GM23338 (cell line): ENCODE results near the gene GADD45B. TPM values are rescaled to one million over a fixed set of nuclear protein-coding genes. Genes with fewer than 3 reads are reported as not detected.

Source experiments
- ATAC-seq: fragments of 200-7000 bp; cut with Tn5 transposase; 3 replicates; pipeline ENCODE4 v1.9.1; 2020
- DNase-seq: peaks from one replicate; pipeline ENCODE4 v3.0.0-alpha.2; 2015; ENCODE audit warnings: low spot score
- H2AFZ ChIP-seq: fragments of 200-600 bp; sonication (generic); 2 replicates; pipeline ENCODE4 v1.8.0; 2016; ENCODE audit warnings: antibody characterized with exemption, mild to moderate bottlenecking, moderate library complexity
- H3F3A ChIP-seq: fragments of 200-600 bp; sonication (generic); replicated peaks from 2 replicates; pipeline ENCODE4 v1.8.0; 2017; ENCODE audit warnings: antibody characterized with exemption, mixed run types, low read depth
- H3K27ac ChIP-seq: fragments of 200-600 bp; sonication (generic); 2 replicates; pipeline ENCODE4 v1.6.1; 2016; ENCODE audit warnings: low read depth
- H3K27me3 ChIP-seq: fragments of 200-600 bp; sonication (generic); 2 replicates; pipeline ENCODE4 v1.8.0; 2016; ENCODE audit warnings: mild to moderate bottlenecking, mixed run types, moderate library complexity; ENCODE audit not compliant: insufficient read depth
- H3K36me3 ChIP-seq: fragments of 200-600 bp; sonication (generic); 2 replicates; pipeline ENCODE4 v1.8.0; 2016; ENCODE audit warnings: mild to moderate bottlenecking; ENCODE audit not compliant: insufficient read depth
- H3K4me1 ChIP-seq: fragments of 200-600 bp; sonication (generic); 2 replicates; pipeline ENCODE4 v1.8.0; 2016; ENCODE audit warnings: mild to moderate bottlenecking, moderate library complexity; ENCODE audit not compliant: insufficient read depth
- H3K4me2 ChIP-seq: fragments of 200-600 bp; sonication (generic); 2 replicates; pipeline ENCODE4 v1.7.1; 2017; ENCODE audit warnings: mixed run types
- H3K4me3 ChIP-seq: fragments of 200-600 bp; sonication (generic); 2 replicates; pipeline ENCODE4 v1.6.1; 2016; ENCODE audit warnings: mixed run types
- H3K79me2 ChIP-seq: fragments of 200-600 bp; sonication (generic); replicated peaks from 2 replicates; pipeline ENCODE4 v1.8.0; 2017; ENCODE audit warnings: mild to moderate bottlenecking; ENCODE audit not compliant: insufficient read depth
- H3K9me2 ChIP-seq: fragments of 200-600 bp; sonication (generic); 2 replicates; pipeline ENCODE4 v1.8.0; 2017; ENCODE audit not compliant: insufficient read depth
- H4K20me1 ChIP-seq: fragments of 200-600 bp; sonication (generic); replicated peaks from 2 replicates; pipeline ENCODE4 v1.8.0; 2017; ENCODE audit warnings: mild to moderate bottlenecking; ENCODE audit not compliant: insufficient read depth
- H3K27ac Mint-ChIP-seq: 2 replicates; pipeline ENCODE4 v1.8.0; 2020; ENCODE audit warnings: inconsistent platforms, mild to moderate bottlenecking, moderate library complexity, mixed read lengths
- H3K27me3 Mint-ChIP-seq: 3 replicates; pipeline ENCODE4 v1.8.0; 2022; ENCODE audit warnings: low read depth, mild to moderate bottlenecking, moderate library complexity, mixed read lengths, inconsistent platforms; ENCODE audit not compliant: insufficient read depth, poor library complexity
- H3K36me3 Mint-ChIP-seq: 3 replicates; pipeline ENCODE4 v1.8.0; 2021; ENCODE audit warnings: low read depth, mild to moderate bottlenecking, inconsistent platforms, moderate library complexity, mixed read lengths
- H3K4me1 Mint-ChIP-seq: 3 replicates; pipeline ENCODE4 v1.8.0; 2020; ENCODE audit warnings: mild to moderate bottlenecking, inconsistent platforms, mixed read lengths
- H3K4me3 Mint-ChIP-seq: 3 replicates; pipeline ENCODE4 v1.8.0; 2021; ENCODE audit warnings: moderate library complexity, mild to moderate bottlenecking, inconsistent platforms, mixed read lengths
- H3K9me3 Mint-ChIP-seq: 3 replicates; pipeline ENCODE4 v1.8.0; 2020; ENCODE audit warnings: moderate library complexity, mild to moderate bottlenecking, inconsistent platforms, mixed read lengths
- CREB1 ChIP-seq: fragments of 250-450 bp; sonication (Bioruptor Pico); IDR thresholded peaks from 2 replicates; pipeline ENCODE4 v1.5.0; 2020; ENCODE audit warnings: low read depth, mild to moderate bottlenecking, moderate library complexity
- EZH2 ChIP-seq: fragments of 200-600 bp; sonication (generic); IDR thresholded peaks from one replicate; pipeline ENCODE4 v1.8.0; 2017; ENCODE audit warnings: antibody characterized with exemption, mild to moderate bottlenecking, low read depth; ENCODE audit not compliant: unreplicated experiment
- EZH2phosphoT487 ChIP-seq: fragments of 200-600 bp; sonication (generic); IDR thresholded peaks from one replicate; pipeline ENCODE4 v1.8.1; 2018; ENCODE audit warnings: antibody characterized with exemption; ENCODE audit not compliant: unreplicated experiment
- JUNB ChIP-seq: IDR thresholded peaks from one replicate; pipeline ENCODE4 v1.6.1; 2016; ENCODE audit warnings: antibody characterized with exemption; ENCODE audit not compliant: unreplicated experiment
- NANOG ChIP-seq: IDR thresholded peaks from 2 replicates; pipeline ENCODE4 v1.6.1; 2016; ENCODE audit warnings: antibody characterized with exemption, borderline replicate concordance
- STAT1 ChIP-seq: IDR thresholded peaks from one replicate; pipeline ENCODE4 v1.6.1; 2016; ENCODE audit warnings: antibody characterized with exemption; ENCODE audit not compliant: unreplicated experiment
- ZNF114 ChIP-seq: fragments of 250-450 bp; sonication (Bioruptor Pico); IDR thresholded peaks from 2 replicates; pipeline ENCODE4 v1.5.0; 2020; ENCODE audit warnings: mild to moderate bottlenecking, moderate library complexity
- polyA plus RNA-seq: library from polyadenylated mRNA; unstranded; fragments of >200 nt; fragmentation: Nextera tagmentation; extraction: Ambion mirVana; gene quantifications from 2 replicates; pipeline ENCODE4 v1.2.1, GENCODE V29; 2016
- total RNA-seq: library from RNA; depleted of rRNA; stranded (reverse); fragments of >200 nt; shearing (Covaris generic); gene quantifications from 2 replicates; pipeline ENCODE4 v1.2.3, GENCODE V29; 2014
- TF ChIP-seq, protein P1 (sequence below), 2 experiments: fragments of 200-600 bp in 1 of 2; sonication (generic) in 1 of 2; conservative IDR thresholded peaks; 2 replicates each; pipeline versions ENCODE4 v1.5.1 to v1.6.1; 2016 to 2017; ENCODE audit warnings: antibody characterized with exemption in 2 of 2, low read depth in 2 of 2, mild to moderate bottlenecking in 2 of 2, moderate library complexity in 1 of 2
- TF ChIP-seq, protein P2 (sequence below): IDR thresholded peaks from 2 replicates; pipeline ENCODE4 v1.6.1; 2016; ENCODE audit warnings: antibody characterized with exemption
- TF ChIP-seq, protein P3 (sequence below): IDR thresholded peaks from one replicate; pipeline ENCODE4 v1.6.1; 2018; ENCODE audit warnings: antibody characterized with exemption; ENCODE audit not compliant: unreplicated experiment

The GADD45B gene
- total and polyA plus RNA-seq, 2 experiments from 2014 or later: 12.3 to 16.6 TPM

DNA sequence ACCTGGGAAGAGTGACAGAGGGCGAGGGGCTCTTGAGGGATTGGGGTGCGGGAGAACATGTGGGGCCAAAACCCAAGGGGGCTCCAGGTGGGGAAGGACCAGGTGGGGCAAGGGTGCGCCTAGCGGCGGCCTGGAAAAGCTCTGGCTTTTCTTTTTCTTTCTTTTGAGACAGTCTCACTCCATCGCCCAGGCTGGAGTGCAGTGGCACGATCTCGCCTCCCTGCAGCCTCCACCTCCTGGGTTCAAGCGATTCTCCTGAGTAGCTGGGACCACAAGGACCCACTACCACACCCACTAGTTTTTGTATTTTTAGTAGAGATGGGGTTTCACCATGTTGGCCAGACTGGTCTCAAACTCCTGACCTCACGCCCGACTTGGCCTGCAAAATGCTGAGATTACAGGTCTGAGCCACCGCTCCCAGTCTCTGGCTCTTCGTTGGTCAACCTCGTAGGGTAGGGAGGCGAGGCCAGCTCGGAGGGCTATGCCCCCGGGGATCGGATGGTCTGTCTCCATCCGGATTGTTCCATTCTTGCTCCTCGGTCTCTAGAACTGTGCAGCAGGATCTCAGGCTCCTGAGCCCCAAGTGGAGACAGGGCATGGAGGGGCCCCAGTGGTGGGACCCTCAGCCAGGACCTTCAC is 3.7 kb downstream of the GADD45B start:
- Histone ChIP-seq H3K4me1 (peaks cover 10% of the 10 kb centered on the region; the same call in 1 of the 2 replicates), H3F3A (0 out of 2 replicates have a peak, but pooled peaks cover 15% of the 10 kb centered on the region), H3K27me3 (peaks cover 49% of the 10 kb centered on the region), H4K20me1 (peaks cover 8% of the 10 kb centered on the region), H3K36me3 (no peaks in the 10 kb centered on the region), H3K9me2 (no peaks in the 10 kb centered on the region), H2AFZ (peak overlapping the region; percentile 86), H3K4me3 (peak overlapping the region; percentile 99), H3K27ac (no peak overlapping the region), H3K79me2 (peaks cover 8% of the 10 kb centered on the region; the same call in 1 of the 2 replicates), H3K4me2 (peak overlapping the region; percentile 99)
- Mint-ChIP-seq H3K27ac (no peak overlapping the region), H3K4me1 (peaks cover 20% of the 10 kb centered on the region), H3K36me3 (peaks cover 12% of the 10 kb centered on the region), H3K9me3 (peaks cover 29% of the 10 kb centered on the region), H3K4me3 (peak overlapping the region; percentile 74), H3K27me3 (peaks cover 55% of the 10 kb centered on the region)
- TF ChIP-seq, protein P1, sequence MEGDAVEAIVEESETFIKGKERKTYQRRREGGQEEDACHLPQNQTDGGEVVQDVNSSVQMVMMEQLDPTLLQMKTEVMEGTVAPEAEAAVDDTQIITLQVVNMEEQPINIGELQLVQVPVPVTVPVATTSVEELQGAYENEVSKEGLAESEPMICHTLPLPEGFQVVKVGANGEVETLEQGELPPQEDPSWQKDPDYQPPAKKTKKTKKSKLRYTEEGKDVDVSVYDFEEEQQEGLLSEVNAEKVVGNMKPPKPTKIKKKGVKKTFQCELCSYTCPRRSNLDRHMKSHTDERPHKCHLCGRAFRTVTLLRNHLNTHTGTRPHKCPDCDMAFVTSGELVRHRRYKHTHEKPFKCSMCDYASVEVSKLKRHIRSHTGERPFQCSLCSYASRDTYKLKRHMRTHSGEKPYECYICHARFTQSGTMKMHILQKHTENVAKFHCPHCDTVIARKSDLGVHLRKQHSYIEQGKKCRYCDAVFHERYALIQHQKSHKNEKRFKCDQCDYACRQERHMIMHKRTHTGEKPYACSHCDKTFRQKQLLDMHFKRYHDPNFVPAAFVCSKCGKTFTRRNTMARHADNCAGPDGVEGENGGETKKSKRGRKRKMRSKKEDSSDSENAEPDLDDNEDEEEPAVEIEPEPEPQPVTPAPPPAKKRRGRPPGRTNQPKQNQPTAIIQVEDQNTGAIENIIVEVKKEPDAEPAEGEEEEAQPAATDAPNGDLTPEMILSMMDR (conservative IDR thresholded peaks at IDR 0.05; ENCODE audit: low read depth in 2 of 2): peak in 1 of 2 experiments; percentile 43; a peak in 3 of 4 replicates
- TF ChIP-seq CREB1 (CRISPR knock-in tag): no peak
- DNase-seq (no peak), ATAC-seq (peak; percentile 1; the same call in 2 of the 3 replicates)

DNA sequence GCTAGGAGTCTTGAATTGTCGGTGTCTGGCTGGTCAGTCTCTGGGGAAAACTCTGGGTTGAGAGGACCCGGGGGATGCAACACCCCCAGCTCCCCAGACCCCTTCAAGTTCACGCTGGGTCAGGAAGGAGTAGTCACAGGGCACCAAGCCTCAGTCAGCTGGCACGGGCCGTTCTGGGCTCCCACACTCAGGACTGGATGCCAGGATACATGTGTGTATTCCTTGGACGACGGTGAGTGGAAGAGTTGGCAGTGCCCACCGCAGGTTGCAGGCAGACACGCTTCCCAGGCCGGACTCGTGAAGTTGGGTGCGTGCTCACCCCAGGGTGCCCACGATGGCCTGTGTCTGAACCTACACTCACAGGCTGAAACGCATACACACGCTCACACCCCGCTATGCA is 5.5 kb downstream of the GADD45B start:
- H3K4me2 ChIP-seq: no peak overlapping the region
- peaks cover 40% of the 10 kb centered on the region for H3K27me3 ChIP-seq
- no peak overlapping the region for H2AFZ ChIP-seq
- peaks cover 42% of the 10 kb centered on the region for H3K27me3 Mint-ChIP-seq
- H3K4me3 Mint-ChIP-seq: no peak overlapping the region
- 0 out of 2 replicates have a peak, but pooled peaks cover 10% of the 10 kb centered on the region for H3F3A ChIP-seq
- no peak overlapping the region for H3K27ac ChIP-seq
- no peak overlapping the region for H3K27ac Mint-ChIP-seq
- peaks cover 12% of the 10 kb centered on the region; the same call in 2 of the 3 replicates for H3K36me3 Mint-ChIP-seq
- ATAC-seq (no peak), DNase-seq (no peak)
- peaks cover 8% of the 10 kb centered on the region; the same call in 1 of the 2 replicates for H3K79me2 ChIP-seq
- H3K4me1 Mint-ChIP-seq: peaks cover 20% of the 10 kb centered on the region
- no peaks in the 10 kb centered on the region for H3K36me3 ChIP-seq
- peaks cover 10% of the 10 kb centered on the region; the same call in 1 of the 2 replicates for H3K4me1 ChIP-seq
- H3K9me2 ChIP-seq: no peaks in the 10 kb centered on the region
- H4K20me1 ChIP-seq: peaks cover 8% of the 10 kb centered on the region
- no peak overlapping the region for H3K4me3 ChIP-seq
- peaks cover 30% of the 10 kb centered on the region for H3K9me3 Mint-ChIP-seq
- TF ChIP-seq STAT1: no peak
- no peak for TF ChIP-seq NANOG
- TF ChIP-seq, protein P1 (conservative IDR thresholded peaks at IDR 0.05; ENCODE audit: low read depth in 2 of 2): no peak
- TF ChIP-seq EZH2phosphoT487: no peak
- TF ChIP-seq EZH2: no peak
- TF ChIP-seq, protein P2, sequence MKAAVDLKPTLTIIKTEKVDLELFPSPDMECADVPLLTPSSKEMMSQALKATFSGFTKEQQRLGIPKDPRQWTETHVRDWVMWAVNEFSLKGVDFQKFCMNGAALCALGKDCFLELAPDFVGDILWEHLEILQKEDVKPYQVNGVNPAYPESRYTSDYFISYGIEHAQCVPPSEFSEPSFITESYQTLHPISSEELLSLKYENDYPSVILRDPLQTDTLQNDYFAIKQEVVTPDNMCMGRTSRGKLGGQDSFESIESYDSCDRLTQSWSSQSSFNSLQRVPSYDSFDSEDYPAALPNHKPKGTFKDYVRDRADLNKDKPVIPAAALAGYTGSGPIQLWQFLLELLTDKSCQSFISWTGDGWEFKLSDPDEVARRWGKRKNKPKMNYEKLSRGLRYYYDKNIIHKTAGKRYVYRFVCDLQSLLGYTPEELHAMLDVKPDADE: no peak
- TF ChIP-seq ZNF114 (CRISPR knock-in tag): no peak
- TF ChIP-seq JUNB: no peak
- TF ChIP-seq, protein P3, sequence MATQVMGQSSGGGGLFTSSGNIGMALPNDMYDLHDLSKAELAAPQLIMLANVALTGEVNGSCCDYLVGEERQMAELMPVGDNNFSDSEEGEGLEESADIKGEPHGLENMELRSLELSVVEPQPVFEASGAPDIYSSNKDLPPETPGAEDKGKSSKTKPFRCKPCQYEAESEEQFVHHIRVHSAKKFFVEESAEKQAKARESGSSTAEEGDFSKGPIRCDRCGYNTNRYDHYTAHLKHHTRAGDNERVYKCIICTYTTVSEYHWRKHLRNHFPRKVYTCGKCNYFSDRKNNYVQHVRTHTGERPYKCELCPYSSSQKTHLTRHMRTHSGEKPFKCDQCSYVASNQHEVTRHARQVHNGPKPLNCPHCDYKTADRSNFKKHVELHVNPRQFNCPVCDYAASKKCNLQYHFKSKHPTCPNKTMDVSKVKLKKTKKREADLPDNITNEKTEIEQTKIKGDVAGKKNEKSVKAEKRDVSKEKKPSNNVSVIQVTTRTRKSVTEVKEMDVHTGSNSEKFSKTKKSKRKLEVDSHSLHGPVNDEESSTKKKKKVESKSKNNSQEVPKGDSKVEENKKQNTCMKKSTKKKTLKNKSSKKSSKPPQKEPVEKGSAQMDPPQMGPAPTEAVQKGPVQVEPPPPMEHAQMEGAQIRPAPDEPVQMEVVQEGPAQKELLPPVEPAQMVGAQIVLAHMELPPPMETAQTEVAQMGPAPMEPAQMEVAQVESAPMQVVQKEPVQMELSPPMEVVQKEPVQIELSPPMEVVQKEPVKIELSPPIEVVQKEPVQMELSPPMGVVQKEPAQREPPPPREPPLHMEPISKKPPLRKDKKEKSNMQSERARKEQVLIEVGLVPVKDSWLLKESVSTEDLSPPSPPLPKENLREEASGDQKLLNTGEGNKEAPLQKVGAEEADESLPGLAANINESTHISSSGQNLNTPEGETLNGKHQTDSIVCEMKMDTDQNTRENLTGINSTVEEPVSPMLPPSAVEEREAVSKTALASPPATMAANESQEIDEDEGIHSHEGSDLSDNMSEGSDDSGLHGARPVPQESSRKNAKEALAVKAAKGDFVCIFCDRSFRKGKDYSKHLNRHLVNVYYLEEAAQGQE: no peak
